T-helper 17 cell (primary cell): ENCODE data around the gene ITGA1. TPM values are rescaled to one million over a fixed set of nuclear protein-coding genes. Genes with fewer than 3 reads are reported as not detected.

Experiments used
- ATAC-seq: fragments of 150-1000 bp; cut with Tn5 transposase; 2 replicates; pipeline ENCODE4 v1.10.0; 2021; ENCODE audit warnings: mild to moderate bottlenecking, moderate library complexity
- DNase-seq, 3 donors: peaks; one replicate each; pipeline versions ENCODE4 v3.0.0 to v3.0.0-alpha.2; 2020 to 2021
- H3K9me3 ChIP-seq: one replicate; pipeline ENCODE4 v1.7.0; 2013; ENCODE audit warnings: low read length, mild to moderate bottlenecking; ENCODE audit not compliant: control insufficient read depth, poor library complexity, severe bottlenecking
- H3K27ac Mint-ChIP-seq: one replicate; pipeline ENCODE4 v1.8.0; 2022; ENCODE audit warnings: mild to moderate bottlenecking, moderate library complexity, mixed read lengths
- H3K27me3 Mint-ChIP-seq: one replicate; pipeline ENCODE4 v1.8.0; 2022; ENCODE audit warnings: mixed read lengths
- H3K36me3 Mint-ChIP-seq: one replicate; pipeline ENCODE4 v1.8.0; 2022; ENCODE audit warnings: low read depth, mixed read lengths
- H3K4me1 Mint-ChIP-seq: one replicate; pipeline ENCODE4 v1.8.0; 2022; ENCODE audit warnings: mild to moderate bottlenecking, mixed read lengths
- H3K4me3 Mint-ChIP-seq: one replicate; pipeline ENCODE4 v1.8.0; 2022; ENCODE audit warnings: mild to moderate bottlenecking, moderate library complexity, mixed read lengths
- total RNA-seq, 4 donors: library from RNA in 2 of 4; stranded (reverse) in 2 of 4; gene quantifications; one replicate each; pipeline ENCODE4 v1.2.3 and lab custom pipeline; 2022 to 2026

ITGA1 gene
- total RNA-seq, 2 donors from 2014 or later = 4.0 to 4.3 TPM

- ATAC-seq (no peak), DNase-seq (no peak)
- H3K27me3 Mint-ChIP-seq = no peaks in the 10 kb centered on the region
- H3K27ac Mint-ChIP-seq = no peak overlapping the region
- peaks cover 14% of the 10 kb centered on the region for H3K4me1 Mint-ChIP-seq
- H3K36me3 Mint-ChIP-seq = no peaks in the 10 kb centered on the region
- no peak overlapping the region for H3K4me3 Mint-ChIP-seq
- no peaks in the 10 kb centered on the region for H3K9me3 ChIP-seq
Measured at GRCh38 chr5:52778781-52779180, 8.9 kb upstream of the ITGA1 start.

- no peak for ATAC-seq
- Mint-ChIP-seq H3K4me1 (peaks cover 10% of the 10 kb centered on the region), H3K27me3 (no peaks in the 10 kb centered on the region), H3K36me3 (no peaks in the 10 kb centered on the region), H3K4me3 (no peak overlapping the region), H3K27ac (no peak overlapping the region)
- no peak for DNase-seq
- H3K9me3 ChIP-seq = no peaks in the 10 kb centered on the region
Measured at GRCh38 chr5:52779213-52779612, 8.5 kb upstream of the ITGA1 start.

- no peaks in the 10 kb centered on the region for H3K9me3 ChIP-seq
- Mint-ChIP-seq H3K27ac (no peak overlapping the region), H3K36me3 (no peaks in the 10 kb centered on the region)
Measured at GRCh38 chr5:52783226-52783959, 4.3 kb upstream of the ITGA1 start.

GRCh38 chr5:52784737-52785136 lies 3.0 kb upstream of the ITGA1 start:
- H3K4me1 Mint-ChIP-seq = peaks cover 23% of the 10 kb centered on the region
- ATAC-seq = no peak
- H3K27ac Mint-ChIP-seq = no peak overlapping the region
- no peak overlapping the region for H3K4me3 Mint-ChIP-seq
- H3K36me3 Mint-ChIP-seq = no peaks in the 10 kb centered on the region
- H3K9me3 ChIP-seq = no peaks in the 10 kb centered on the region
- DNase-seq = no peak
- H3K27me3 Mint-ChIP-seq = no peaks in the 10 kb centered on the region

More at GRCh38 chr5:52783226-52783959, 4.3 kb upstream of the ITGA1 start:
- no peak for DNase-seq
- H3K4me1 Mint-ChIP-seq = peaks cover 19% of the 10 kb centered on the region
- ATAC-seq = no peak
- H3K4me3 Mint-ChIP-seq = no peak overlapping the region
- H3K27me3 Mint-ChIP-seq = no peaks in the 10 kb centered on the region

- peaks cover 3% of the 10 kb centered on the region for H3K36me3 Mint-ChIP-seq
- H3K4me1 Mint-ChIP-seq = peaks cover 33% of the 10 kb centered on the region
- no peaks in the 10 kb centered on the region for H3K27me3 Mint-ChIP-seq
- peak overlapping the region; percentile 16 for H3K27ac Mint-ChIP-seq
- H3K9me3 ChIP-seq = no peaks in the 10 kb centered on the region
- DNase-seq (no peak), ATAC-seq (no peak)
- peak overlapping the region; percentile 19 for H3K4me3 Mint-ChIP-seq
Measured at GRCh38 chr5:52786391-52786790, 1.3 kb upstream of the ITGA1 start.

GRCh38 chr5:52786949-52787599 lies 642 bp upstream of the ITGA1 start:
- DNase-seq (no peak), ATAC-seq (peak; percentile 71)
- Mint-ChIP-seq H3K4me1 (peaks cover 33% of the 10 kb centered on the region), H3K36me3 (peaks cover 3% of the 10 kb centered on the region), H3K27ac (peak overlapping the region; percentile 88), H3K27me3 (no peaks in the 10 kb centered on the region), H3K4me3 (peak overlapping the region; percentile 94)
- H3K9me3 ChIP-seq = no peaks in the 10 kb centered on the region

GRCh38 chr5:52788505-52788821 lies 747 bp downstream of the ITGA1 start:
- H3K27ac Mint-ChIP-seq = no peak overlapping the region
- peak overlapping the region; percentile 94 for H3K4me3 Mint-ChIP-seq
- H3K27me3 Mint-ChIP-seq = no peaks in the 10 kb centered on the region
- no peak for ATAC-seq
- no peaks in the 10 kb centered on the region for H3K9me3 ChIP-seq
- DNase-seq = no peak
- peaks cover 31% of the 10 kb centered on the region for H3K4me1 Mint-ChIP-seq
- peaks cover 3% of the 10 kb centered on the region for H3K36me3 Mint-ChIP-seq

GRCh38 chr5:52789378-52789777 lies 1.7 kb downstream of the ITGA1 start:
- H3K27me3 Mint-ChIP-seq = no peaks in the 10 kb centered on the region
- no peaks in the 10 kb centered on the region for H3K9me3 ChIP-seq
- H3K4me1 Mint-ChIP-seq = peaks cover 31% of the 10 kb centered on the region
- no peak overlapping the region for H3K27ac Mint-ChIP-seq
- peak overlapping the region; percentile 94 for H3K4me3 Mint-ChIP-seq
- DNase-seq (no peak), ATAC-seq (no peak)
- H3K36me3 Mint-ChIP-seq = peaks cover 3% of the 10 kb centered on the region

GRCh38 chr5:52789851-52790250 lies 2.1 kb downstream of the ITGA1 start:
- Mint-ChIP-seq H3K4me3 (peak overlapping the region; percentile 43), H3K27me3 (no peaks in the 10 kb centered on the region), H3K4me1 (peaks cover 31% of the 10 kb centered on the region), H3K27ac (no peak overlapping the region), H3K36me3 (peaks cover 3% of the 10 kb centered on the region)
- no peaks in the 10 kb centered on the region for H3K9me3 ChIP-seq
- DNase-seq (no peak), ATAC-seq (no peak)

- Mint-ChIP-seq H3K4me1 (peaks cover 30% of the 10 kb centered on the region), H3K27me3 (no peaks in the 10 kb centered on the region), H3K4me3 (no peak overlapping the region), H3K27ac (no peak overlapping the region), H3K36me3 (peaks cover 3% of the 10 kb centered on the region)
- ATAC-seq (no peak), DNase-seq (no peak)
- H3K9me3 ChIP-seq = no peaks in the 10 kb centered on the region
Measured at GRCh38 chr5:52791366-52791765, 3.6 kb downstream of the ITGA1 start.

GRCh38 chr5:52794519-52794918 lies 6.8 kb downstream of the ITGA1 start:
- Mint-ChIP-seq H3K4me3 (no peak overlapping the region), H3K27me3 (no peaks in the 10 kb centered on the region), H3K36me3 (peaks cover 3% of the 10 kb centered on the region), H3K27ac (no peak overlapping the region), H3K4me1 (peaks cover 32% of the 10 kb centered on the region)
- no peak for DNase-seq
- no peaks in the 10 kb centered on the region for H3K9me3 ChIP-seq
- ATAC-seq = no peak

GRCh38 chr5:52796031-52796430 lies 8.3 kb downstream of the ITGA1 start:
- no peaks in the 10 kb centered on the region for H3K27me3 Mint-ChIP-seq
- H3K9me3 ChIP-seq = no peaks in the 10 kb centered on the region
- H3K4me3 Mint-ChIP-seq = no peak overlapping the region
- H3K36me3 Mint-ChIP-seq = peaks cover 2% of the 10 kb centered on the region
- ATAC-seq (no peak), DNase-seq (no peak)
- no peak overlapping the region for H3K27ac Mint-ChIP-seq
- peaks cover 34% of the 10 kb centered on the region for H3K4me1 Mint-ChIP-seq

GRCh38 chr5:52796516-52797103 lies 8.9 kb downstream of the ITGA1 start:
- Mint-ChIP-seq H3K4me3 (peak overlapping the region; percentile 8), H3K27me3 (no peaks in the 10 kb centered on the region), H3K4me1 (peaks cover 39% of the 10 kb centered on the region), H3K27ac (no peak overlapping the region), H3K36me3 (peaks cover 2% of the 10 kb centered on the region)
- no peaks in the 10 kb centered on the region for H3K9me3 ChIP-seq
- no peak for DNase-seq
- no peak for ATAC-seq
